ENCODE results near the gene TRIO.

Gene TRIO

DNA sequence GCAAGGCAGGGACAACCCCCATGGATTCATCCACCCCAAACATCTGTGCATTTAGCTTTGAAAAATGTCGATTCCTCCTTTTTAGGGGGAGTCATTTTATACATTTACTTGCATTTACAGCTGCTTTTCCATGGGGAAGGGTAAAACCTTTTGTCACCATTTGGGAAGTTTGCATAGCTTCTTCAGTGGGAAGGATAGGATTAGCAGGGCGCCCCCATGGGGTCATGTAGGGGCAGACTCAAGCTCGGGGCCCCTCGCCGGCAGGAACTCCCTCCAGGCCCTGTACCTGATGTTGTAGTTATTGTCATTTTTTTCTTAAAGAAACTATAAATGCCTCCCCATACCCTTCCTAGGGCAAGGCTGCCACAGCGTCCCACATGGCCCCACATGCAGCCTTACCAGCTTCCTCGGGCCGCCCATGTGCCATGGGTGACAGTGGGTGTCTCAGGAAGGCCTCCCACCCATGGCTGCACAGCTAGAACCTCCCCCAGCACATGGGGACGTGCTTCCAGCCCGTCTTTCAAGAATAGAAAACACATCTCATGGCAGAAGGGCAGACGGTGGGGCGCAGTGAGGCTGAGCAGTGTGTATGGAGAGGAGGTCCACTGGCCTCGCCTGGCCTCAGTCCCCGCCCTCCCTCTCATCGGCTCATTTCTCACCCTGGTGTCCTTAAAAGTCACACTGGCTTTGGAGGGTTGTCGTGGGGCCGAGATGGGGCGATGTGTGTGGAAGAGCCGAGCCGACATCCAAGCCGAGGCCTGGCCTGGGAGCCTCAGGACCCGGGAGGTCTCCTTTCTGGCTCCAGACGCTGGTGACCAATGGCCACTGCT, 362.4 kb downstream of the TRIO start:
- Mint-ChIP-seq H3K27me3 (no peaks in the 10 kb centered on the region), H3K9me3 (no peaks in the 10 kb centered on the region), H3K36me3 (ENCODE audit: low read depth) (no peaks in the 10 kb centered on the region), H3K4me3 (no peak overlapping the region), H3K4me1 (ENCODE audit: low read depth) (no peaks in the 10 kb centered on the region), H3K27ac (no peak overlapping the region)

DNA sequence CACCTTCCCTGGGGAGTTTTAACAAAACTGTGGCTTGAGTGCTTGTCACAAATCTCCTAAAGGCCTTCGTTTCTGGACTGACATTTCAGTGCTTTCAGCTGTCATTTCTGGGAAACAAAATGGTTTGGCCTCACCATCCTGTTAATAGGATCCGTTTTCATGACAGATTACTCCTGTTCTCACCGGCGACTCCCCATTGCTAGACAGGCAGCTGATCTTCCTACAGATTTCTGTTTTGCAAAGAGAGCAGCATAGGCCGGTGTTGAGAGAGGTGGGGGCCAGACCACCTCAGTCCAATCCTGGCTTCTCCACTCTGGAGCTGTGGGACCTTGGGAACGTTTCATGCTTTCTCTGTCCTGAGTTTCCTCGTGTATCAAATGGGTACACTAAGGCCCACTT, 363.0 kb downstream of the TRIO start:
- no peaks in the 10 kb centered on the region for H3K27me3 Mint-ChIP-seq
- no peaks in the 10 kb centered on the region for H3K36me3 Mint-ChIP-seq (ENCODE audit: low read depth)
- H3K4me3 Mint-ChIP-seq, result no peak overlapping the region
- no peaks in the 10 kb centered on the region for H3K9me3 Mint-ChIP-seq
- no peak overlapping the region for H3K27ac Mint-ChIP-seq
- H3K4me1 Mint-ChIP-seq (ENCODE audit: low read depth), result no peaks in the 10 kb centered on the region

DNA sequence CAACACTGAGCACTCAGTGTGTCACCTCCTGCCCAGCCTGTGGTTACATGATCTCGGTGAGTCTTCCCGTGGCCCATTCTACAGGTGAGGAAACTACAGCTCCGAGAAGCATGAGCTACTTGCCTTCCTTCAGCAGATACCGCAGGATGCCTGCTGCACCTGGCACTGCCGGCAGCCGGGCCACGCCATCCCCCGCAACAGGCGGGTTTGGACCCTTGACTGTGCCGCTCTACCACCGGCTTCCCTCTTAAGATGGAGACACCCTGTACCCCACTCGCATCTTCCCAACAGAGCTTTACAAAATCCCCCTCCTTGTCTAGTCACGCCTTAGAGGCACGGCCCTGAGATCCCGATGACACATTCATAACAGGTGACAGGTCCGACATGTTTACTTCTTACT, 363.5 kb downstream of the TRIO start:
- Mint-ChIP-seq H3K27ac (no peak overlapping the region), H3K4me1 (ENCODE audit: low read depth) (no peaks in the 10 kb centered on the region), H3K4me3 (no peak overlapping the region), H3K27me3 (no peaks in the 10 kb centered on the region), H3K36me3 (ENCODE audit: low read depth) (no peaks in the 10 kb centered on the region), H3K9me3 (no peaks in the 10 kb centered on the region)

DNA sequence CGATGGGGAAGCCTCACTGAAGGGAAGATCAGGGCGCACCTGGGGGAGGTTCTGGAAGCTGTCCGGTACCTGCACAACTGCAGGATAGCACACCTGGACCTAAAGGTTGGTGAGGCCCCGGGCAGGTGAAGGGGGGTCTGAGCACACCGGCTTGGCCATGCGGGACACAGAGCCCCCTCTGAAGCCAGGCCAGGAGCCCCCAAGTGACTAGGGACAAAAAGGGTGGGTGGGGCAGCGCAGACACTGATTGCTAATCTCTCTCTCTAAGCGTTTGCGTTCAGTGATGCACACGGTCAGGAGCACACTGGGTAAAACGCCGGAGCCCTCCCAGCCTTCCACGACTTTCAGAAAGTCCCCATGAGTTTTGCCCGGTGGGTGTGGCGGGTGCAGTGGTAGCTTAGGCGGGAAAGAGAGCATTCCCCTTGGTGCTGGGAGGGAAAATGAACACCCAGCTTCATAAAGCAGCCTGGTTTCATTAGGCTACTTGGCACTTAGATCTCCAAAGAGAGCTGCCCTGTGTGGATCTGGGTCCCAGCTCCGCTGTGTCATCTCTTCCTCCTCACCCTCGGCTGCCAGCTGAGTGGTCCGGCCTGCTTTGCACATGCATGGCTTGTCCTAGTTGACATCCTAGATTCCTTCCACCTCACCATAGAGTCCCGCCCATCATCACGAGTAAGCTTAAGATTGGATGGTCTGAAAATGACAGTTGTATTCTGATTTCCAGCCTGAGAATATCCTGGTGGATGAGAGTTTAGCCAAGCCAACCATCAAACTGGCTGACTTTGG, 364.2 kb downstream of the TRIO start:
- Mint-ChIP-seq H3K9me3 (no peaks in the 10 kb centered on the region), H3K27ac (no peak overlapping the region), H3K27me3 (no peaks in the 10 kb centered on the region), H3K4me3 (no peak overlapping the region), H3K36me3 (ENCODE audit: low read depth) (no peaks in the 10 kb centered on the region), H3K4me1 (ENCODE audit: low read depth) (no peaks in the 10 kb centered on the region)

DNA sequence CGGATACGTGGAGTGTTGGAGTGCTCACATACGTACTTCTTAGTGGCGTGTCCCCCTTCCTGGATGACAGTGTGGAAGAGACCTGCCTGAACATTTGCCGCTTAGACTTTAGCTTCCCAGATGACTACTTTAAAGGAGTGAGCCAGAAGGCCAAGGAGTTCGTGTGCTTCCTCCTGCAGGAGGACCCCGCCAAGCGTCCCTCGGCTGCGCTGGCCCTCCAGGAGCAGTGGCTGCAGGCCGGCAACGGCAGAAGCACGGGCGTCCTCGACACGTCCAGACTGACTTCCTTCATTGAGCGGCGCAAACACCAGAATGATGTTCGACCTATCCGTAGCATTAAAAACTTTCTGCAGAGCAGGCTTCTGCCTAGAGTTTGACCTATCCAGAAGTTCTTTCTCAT, 364.9 kb downstream of the TRIO start:
- H3K4me1 Mint-ChIP-seq (ENCODE audit: low read depth), result no peaks in the 10 kb centered on the region
- no peak overlapping the region for H3K27ac Mint-ChIP-seq
- H3K9me3 Mint-ChIP-seq, result no peaks in the 10 kb centered on the region
- H3K36me3 Mint-ChIP-seq (ENCODE audit: low read depth), result no peaks in the 10 kb centered on the region
- H3K4me3 Mint-ChIP-seq, result no peak overlapping the region
- H3K27me3 Mint-ChIP-seq, result no peaks in the 10 kb centered on the region

DNA sequence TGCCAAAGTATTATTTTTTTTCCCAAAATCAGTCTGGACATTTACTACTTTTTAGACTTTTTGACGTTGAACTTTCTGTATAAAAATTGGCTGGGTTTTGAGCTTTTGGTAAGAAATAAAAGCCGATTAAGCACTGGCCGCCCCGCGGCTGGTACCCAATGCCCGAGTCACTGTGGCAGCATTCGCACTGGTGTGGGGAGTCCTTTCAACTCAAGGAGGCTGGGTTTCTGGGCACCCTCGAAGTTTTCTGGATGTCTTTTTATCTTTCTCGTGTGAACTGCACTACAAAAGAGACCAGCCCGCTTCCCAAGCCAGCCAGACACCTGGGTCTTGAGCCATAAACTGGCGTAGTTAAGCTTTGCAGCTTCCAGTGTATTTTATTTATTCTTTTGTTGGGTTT, 366.4 kb downstream of the TRIO start:
- Mint-ChIP-seq H3K27ac (no peak overlapping the region), H3K36me3 (ENCODE audit: low read depth) (no peaks in the 10 kb centered on the region), H3K4me3 (no peak overlapping the region), H3K27me3 (no peaks in the 10 kb centered on the region), H3K9me3 (no peaks in the 10 kb centered on the region), H3K4me1 (ENCODE audit: low read depth) (no peaks in the 10 kb centered on the region)

DNA sequence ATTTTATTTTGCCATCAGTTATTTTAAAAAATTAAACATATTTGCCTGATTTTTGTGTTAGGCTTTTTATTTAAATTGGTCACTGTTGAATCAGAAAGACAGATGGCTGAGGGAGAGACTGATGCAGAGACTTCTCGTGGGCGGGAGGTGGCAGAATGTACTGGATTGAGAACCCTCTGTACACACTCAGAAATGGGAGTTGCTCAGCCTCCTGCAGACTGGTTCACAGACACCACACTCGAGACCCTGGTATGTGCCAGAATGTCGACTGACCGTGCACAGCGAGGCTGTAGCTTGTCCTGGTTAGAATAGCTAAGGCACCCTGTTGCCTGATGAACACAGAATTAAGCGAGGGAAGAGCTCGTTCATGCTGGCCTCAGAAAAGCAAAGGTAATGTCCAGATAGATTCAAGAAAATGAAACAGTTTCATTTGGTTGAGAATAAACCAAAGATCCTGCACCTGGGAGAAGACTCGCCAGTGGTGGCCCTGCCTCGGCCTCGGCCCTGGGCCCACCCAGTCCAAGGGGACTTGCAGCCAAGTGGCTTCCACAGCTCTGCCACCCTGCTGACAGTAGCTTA, 367.1 kb downstream of the TRIO start:
- no peak overlapping the region for H3K4me3 Mint-ChIP-seq
- no peaks in the 10 kb centered on the region for H3K36me3 Mint-ChIP-seq (ENCODE audit: low read depth)
- H3K9me3 Mint-ChIP-seq, result no peaks in the 10 kb centered on the region
- H3K27ac Mint-ChIP-seq, result no peak overlapping the region
- no peaks in the 10 kb centered on the region for H3K4me1 Mint-ChIP-seq (ENCODE audit: low read depth)
- H3K27me3 Mint-ChIP-seq, result no peaks in the 10 kb centered on the region

DNA sequence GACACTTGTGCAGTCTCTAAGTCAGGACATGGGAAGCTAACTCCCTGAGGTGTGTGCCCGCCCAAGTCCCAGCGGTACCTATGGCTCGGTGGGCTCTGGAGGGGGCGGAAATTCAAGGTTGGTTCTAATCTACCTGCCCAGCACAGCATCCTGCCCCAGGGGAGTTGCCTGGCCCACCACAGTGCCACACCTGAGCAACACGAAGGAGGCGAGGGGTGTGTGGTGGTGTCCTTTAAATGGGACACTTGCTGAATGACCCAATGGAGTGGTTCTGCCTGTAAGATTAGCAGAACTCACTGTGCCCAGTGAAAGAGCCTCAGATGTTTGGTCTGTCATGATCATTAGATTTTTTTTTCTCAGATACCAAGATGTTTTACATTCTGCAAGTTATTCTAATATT, 367.7 kb downstream of the TRIO start:
- no peak overlapping the region for H3K4me3 Mint-ChIP-seq
- no peaks in the 10 kb centered on the region for H3K27me3 Mint-ChIP-seq
- no peaks in the 10 kb centered on the region for H3K36me3 Mint-ChIP-seq (ENCODE audit: low read depth)
- no peaks in the 10 kb centered on the region for H3K4me1 Mint-ChIP-seq (ENCODE audit: low read depth)
- no peak overlapping the region for H3K27ac Mint-ChIP-seq
- peaks cover 4% of the 10 kb centered on the region for H3K9me3 Mint-ChIP-seq

DNA sequence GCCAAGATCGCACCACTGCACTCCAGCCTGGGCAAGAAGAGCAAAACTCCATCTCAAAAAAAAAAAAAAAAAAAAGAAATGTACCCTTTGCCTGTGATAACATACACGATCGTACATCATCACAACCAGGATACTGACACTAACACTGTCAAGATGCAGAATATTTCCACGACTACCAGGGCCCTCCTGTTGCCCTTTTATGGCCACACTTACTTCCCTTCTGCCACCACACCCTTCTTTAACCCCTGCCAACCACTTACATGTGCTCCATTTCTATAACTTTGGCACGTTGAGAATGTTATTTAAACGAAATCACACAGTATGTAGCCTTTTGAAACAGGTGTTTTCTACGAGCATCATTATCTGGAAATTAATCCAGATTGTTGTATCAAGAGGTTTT, 369.4 kb downstream of the TRIO start:
- no peak overlapping the region for H3K4me3 Mint-ChIP-seq
- no peaks in the 10 kb centered on the region for H3K36me3 Mint-ChIP-seq (ENCODE audit: low read depth)
- no peaks in the 10 kb centered on the region for H3K4me1 Mint-ChIP-seq (ENCODE audit: low read depth)

DNA sequence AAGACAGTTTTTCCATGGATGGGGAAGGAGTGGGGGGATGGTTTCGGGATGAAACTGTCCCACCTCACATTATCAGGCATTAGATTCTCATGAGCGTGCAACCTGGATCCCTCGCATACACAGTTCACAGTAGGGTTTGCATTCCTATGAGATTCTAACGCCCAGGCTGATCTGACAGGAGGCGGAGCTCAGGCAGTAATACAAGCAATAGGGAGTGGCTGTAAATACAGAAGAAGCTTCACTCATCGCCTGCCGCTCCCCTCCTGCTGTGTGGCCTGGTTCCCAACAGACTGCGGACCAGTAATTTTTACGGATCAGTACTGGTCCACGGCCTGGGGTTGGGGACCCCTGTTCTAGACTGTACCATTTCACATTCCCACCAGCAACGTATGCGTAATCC, 370.1 kb downstream of the TRIO start:
- Mint-ChIP-seq H3K4me1 (ENCODE audit: low read depth) (no peaks in the 10 kb centered on the region), H3K9me3 (peaks cover 6% of the 10 kb centered on the region), H3K36me3 (ENCODE audit: low read depth) (no peaks in the 10 kb centered on the region), H3K27ac (no peak overlapping the region), H3K4me3 (no peak overlapping the region), H3K27me3 (no peaks in the 10 kb centered on the region)

More for the DNA sequence above, 369.4 kb downstream of the TRIO start:
- peaks cover 6% of the 10 kb centered on the region for H3K9me3 Mint-ChIP-seq
- H3K27ac Mint-ChIP-seq, result no peak overlapping the region
- H3K27me3 Mint-ChIP-seq, result no peaks in the 10 kb centered on the region

DNA sequence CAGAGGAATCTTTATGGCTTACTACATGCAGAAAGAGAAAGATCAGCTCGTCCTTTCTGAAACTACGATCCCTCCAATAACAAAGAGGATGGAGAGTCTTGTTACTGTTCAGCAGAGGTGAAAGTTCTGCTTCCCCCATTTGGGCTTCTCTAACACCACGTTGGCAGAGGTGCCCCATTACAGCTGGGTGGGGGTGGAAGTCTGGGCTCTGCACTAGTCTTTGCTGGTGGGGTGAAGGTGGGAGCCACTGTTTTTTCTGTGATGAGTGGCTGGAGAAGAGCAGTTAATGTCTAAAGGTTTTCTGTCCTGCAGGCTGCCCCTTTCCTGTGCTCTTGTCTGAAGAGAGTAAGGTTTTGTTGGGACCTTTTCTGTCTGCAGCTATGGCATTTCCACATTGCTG, 373.8 kb downstream of the TRIO start:
- Mint-ChIP-seq H3K9me3 (peaks cover 9% of the 10 kb centered on the region), H3K27ac (no peak overlapping the region), H3K4me3 (no peak overlapping the region), H3K4me1 (ENCODE audit: low read depth) (no peaks in the 10 kb centered on the region), H3K27me3 (no peaks in the 10 kb centered on the region), H3K36me3 (ENCODE audit: low read depth) (no peaks in the 10 kb centered on the region)

DNA sequence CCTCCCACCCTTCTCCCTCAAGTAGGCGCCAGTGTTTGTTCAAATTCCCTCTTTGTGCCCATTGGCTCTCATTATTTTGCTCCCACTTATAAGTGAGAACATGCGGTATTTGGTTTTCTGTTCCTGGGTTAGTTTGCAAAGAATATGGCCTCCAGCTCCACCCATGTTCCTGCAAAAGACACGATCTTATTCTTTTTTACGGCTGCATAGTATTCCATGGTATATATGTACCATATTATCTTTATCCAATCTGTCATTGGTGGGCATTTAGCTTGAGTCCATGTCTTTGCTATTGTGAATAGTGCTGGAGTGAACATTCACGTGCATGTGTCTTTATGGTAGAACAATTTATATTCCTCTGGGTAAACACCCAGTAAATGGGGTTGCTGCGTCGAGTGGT, 375.5 kb downstream of the TRIO start:
- Mint-ChIP-seq H3K27ac (no peak overlapping the region), H3K9me3 (peaks cover 9% of the 10 kb centered on the region), H3K36me3 (ENCODE audit: low read depth) (no peaks in the 10 kb centered on the region), H3K4me1 (ENCODE audit: low read depth) (no peaks in the 10 kb centered on the region), H3K4me3 (no peak overlapping the region), H3K27me3 (no peaks in the 10 kb centered on the region)

DNA sequence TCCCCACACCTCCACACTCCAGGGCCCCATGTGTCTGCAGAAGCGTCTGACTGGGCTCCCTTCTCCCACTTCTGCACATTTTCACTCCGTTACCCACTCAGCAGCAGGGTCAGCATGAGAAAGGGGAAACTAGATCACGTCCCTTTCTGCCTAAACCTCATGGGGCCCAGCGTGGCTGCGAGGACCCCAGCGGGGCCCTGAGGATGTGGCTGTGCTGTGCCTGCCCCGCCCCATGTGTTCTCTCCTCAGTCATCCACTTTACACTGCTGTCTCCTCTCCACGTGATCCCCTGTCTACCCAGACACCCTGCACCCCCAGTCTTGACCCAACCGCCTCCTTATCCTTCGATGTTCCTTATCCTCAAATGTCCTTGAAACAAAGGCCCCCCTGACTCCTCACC, 378.6 kb downstream of the TRIO start:
- H3K36me3 Mint-ChIP-seq (ENCODE audit: low read depth), result no peaks in the 10 kb centered on the region
- H3K4me3 Mint-ChIP-seq, result no peak overlapping the region
- H3K9me3 Mint-ChIP-seq, result peaks cover 3% of the 10 kb centered on the region
- H3K27me3 Mint-ChIP-seq, result no peaks in the 10 kb centered on the region
- H3K27ac Mint-ChIP-seq, result no peak overlapping the region
- no peaks in the 10 kb centered on the region for H3K4me1 Mint-ChIP-seq (ENCODE audit: low read depth)

DNA sequence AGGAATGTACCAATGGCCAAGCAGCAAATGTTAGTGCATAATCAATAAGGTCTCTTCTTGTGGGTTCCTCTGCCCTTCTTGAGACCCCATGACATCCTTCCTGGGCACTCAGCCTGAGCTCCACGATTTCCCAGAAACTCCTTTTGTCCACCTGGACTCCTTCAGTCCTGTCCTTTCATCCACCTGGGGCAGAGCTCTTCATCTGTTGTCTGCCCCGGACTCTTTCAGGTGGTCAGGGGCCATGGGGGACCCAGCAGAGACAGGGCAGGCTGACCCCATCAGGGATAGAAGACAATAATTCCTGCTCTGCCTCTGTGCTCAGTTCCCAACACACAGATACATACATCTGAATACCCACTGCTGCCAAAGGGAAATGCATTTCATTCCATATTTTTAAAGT, 379.6 kb downstream of the TRIO start:
- H3K4me3 Mint-ChIP-seq, result no peak overlapping the region
- H3K4me1 Mint-ChIP-seq (ENCODE audit: low read depth), result no peaks in the 10 kb centered on the region
- H3K27ac Mint-ChIP-seq, result no peak overlapping the region
- H3K36me3 Mint-ChIP-seq (ENCODE audit: low read depth), result no peaks in the 10 kb centered on the region
- H3K27me3 Mint-ChIP-seq, result no peaks in the 10 kb centered on the region
- H3K9me3 Mint-ChIP-seq, result peaks cover 3% of the 10 kb centered on the region

DNA sequence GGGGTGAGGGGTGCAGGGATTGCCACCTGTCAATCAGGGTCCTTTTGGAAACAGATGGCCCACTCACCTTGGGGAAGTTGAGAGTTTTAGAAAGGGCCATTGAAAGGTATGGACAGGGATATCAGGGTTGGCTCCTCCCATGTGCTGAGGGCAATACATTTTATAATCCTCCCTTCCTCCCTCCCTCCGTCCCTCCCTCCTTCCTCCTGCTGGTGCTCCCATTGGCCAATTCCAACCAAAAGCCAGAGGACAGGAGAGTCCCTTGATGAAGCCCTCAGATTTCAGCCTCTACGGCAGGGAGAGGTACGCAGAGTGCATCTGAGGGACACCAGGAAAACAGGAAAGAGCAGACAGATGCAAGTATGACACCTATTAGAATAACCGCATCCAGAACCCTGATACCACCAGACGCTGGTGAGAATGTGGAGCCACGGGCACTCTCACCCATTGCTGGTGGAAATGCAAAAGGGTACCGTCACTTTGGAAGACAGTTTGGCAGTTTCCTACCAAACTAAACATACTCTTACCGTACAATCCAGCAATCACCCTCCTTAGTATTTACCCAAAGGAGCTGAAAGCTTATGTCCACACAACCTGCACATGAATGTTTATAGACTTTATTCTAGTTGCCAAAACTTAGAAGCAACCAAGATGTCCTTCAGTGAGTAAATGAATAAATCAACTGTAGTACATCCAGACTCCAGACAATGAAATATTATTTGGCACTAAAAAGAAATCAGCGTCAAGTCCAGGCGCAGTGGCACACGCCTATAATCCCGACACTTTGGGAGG, 380.3 kb downstream of the TRIO start:
- Mint-ChIP-seq H3K36me3 (ENCODE audit: low read depth) (no peaks in the 10 kb centered on the region), H3K4me3 (no peak overlapping the region), H3K27ac (no peak overlapping the region), H3K4me1 (ENCODE audit: low read depth) (no peaks in the 10 kb centered on the region), H3K9me3 (peaks cover 3% of the 10 kb centered on the region), H3K27me3 (no peaks in the 10 kb centered on the region)

All from stimulated activated naive CD8-positive, alpha-beta T cell treated with anti-CD3 and anti-CD28 coated beads, Interleukin-15, Interleukin-2, amounts not matched to agents 100 ng/mL and 50 ng/mL, for 24 hours (primary cell).